Fibroblast of upper back skin (primary cell): ENCODE measurements around the gene PTCH2.
"Not testable (repeated sequence)": the region's sequence is repeated elsewhere in the genome, so short reads cannot be mapped to it uniquely, and the experiment has no call there.

Experiments
- DNase-seq: peaks from one replicate; pipeline ENCODE4 v3.0.0-alpha.2; 2013

The PTCH2 gene

GRCh38 chr1:44835738-44836675 lies 7.0 kb downstream of the PTCH2 start:
- peak; percentile 77 for DNase-seq

GRCh38 chr1:44834328-44834727 lies 8.7 kb downstream of the PTCH2 start:
- no peak for DNase-seq

- no peak for DNase-seq
Measured at GRCh38 chr1:44832056-44832705, 10.9 kb downstream of the PTCH2 start.

- DNase-seq, result no peak
Measured at GRCh38 chr1:44831516-44831915, 11.5 kb downstream of the PTCH2 start.

- no peak for DNase-seq
Measured at GRCh38 chr1:44830900-44831304, 12.2 kb downstream of the PTCH2 start.

- DNase-seq, result no peak
Measured at GRCh38 chr1:44829506-44830384, 13.3 kb downstream of the PTCH2 start.

GRCh38 chr1:44828841-44829440 lies 14.1 kb downstream of the PTCH2 start:
- DNase-seq, result no peak

- DNase-seq, result no peak
Measured at GRCh38 chr1:44828003-44828651, 14.9 kb downstream of the PTCH2 start.

- no peak for DNase-seq
Measured at GRCh38 chr1:44827197-44828002, 15.7 kb downstream of the PTCH2 start.

- DNase-seq, result no peak
Measured at GRCh38 chr1:44826375-44827196, 16.5 kb downstream of the PTCH2 start.

- DNase-seq, result not testable (repeated sequence)
Measured at GRCh38 chr1:44824392-44824791, 18.7 kb downstream of the PTCH2 start.

- DNase-seq, result no peak
Measured at GRCh38 chr1:44822981-44823451, 20.0 kb downstream of the PTCH2 start.

GRCh38 chr1:44822131-44822701 lies 20.8 kb downstream of the PTCH2 start:
- DNase-seq, result no peak

- DNase-seq, result no peak
Measured at GRCh38 chr1:44821240-44821715, 21.8 kb downstream of the PTCH2 start.

GRCh38 chr1:44820328-44821239 lies 22.5 kb downstream of the PTCH2 start:
- no peak for DNase-seq

- peak; percentile 98 for DNase-seq
Measured at GRCh38 chr1:44819608-44820327, 23.3 kb downstream of the PTCH2 start.

- no peak for DNase-seq
Measured at GRCh38 chr1:44819196-44819607, 23.9 kb downstream of the PTCH2 start.
